Inflammatory macrophage treated with lipopolysaccharide for 1 hour (primary cell): Measurements from ENCODE around the gene OR5AU1.
"Not testable (repeated sequence)": the region's sequence is repeated elsewhere in the genome, so short reads cannot be mapped to it uniquely, and the experiment has no call there.

ENCODE experiments used
- DNase-seq, 2 donors: peaks; one replicate each; pipeline ENCODE4 v3.0.0-alpha.2; 2020 to 2022

OR5AU1 gene

DNA sequence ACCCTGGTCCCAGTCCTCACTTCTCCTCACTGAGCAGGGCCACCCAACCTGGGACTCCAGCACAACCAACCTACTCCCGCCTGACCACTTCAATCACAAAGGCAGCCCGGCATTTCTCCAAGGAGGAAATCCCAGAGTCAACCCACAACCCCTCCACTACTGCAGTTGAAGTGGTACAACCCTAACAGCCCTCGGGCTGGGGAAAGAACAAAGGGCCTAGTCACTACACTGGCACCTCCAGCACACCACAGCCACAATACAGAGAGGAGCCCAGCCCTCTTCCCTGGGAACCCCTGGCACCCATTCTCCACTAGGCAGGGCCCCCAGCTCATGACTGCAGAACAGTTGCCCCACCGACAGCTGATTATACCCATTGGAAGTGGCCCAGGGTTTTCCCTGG is 13.7 kb upstream of the OR5AU1 start:
- DNase-seq, result no peak

DNA sequence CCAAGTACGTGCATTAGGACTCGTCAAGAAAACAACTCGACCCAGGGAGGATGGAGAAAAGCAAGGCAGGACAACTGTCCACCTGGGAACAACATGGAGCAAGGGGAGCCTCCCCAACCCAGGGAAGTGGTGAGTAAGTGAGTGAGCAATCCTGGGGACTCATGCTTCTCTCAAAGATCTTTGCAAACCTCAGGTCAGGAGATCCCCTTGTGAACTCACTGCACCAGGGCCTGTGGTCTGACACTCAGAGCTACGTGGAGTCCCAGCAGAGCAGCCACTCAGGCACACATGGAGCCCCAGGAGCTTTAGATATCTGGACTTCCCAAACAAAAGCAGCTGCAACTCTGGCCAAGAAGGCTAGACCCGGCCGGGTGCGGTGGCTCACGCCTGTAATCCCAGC is 12.2 kb upstream of the OR5AU1 start:
- DNase-seq, result peak in 1 of 2 donors; percentile 44

DNA sequence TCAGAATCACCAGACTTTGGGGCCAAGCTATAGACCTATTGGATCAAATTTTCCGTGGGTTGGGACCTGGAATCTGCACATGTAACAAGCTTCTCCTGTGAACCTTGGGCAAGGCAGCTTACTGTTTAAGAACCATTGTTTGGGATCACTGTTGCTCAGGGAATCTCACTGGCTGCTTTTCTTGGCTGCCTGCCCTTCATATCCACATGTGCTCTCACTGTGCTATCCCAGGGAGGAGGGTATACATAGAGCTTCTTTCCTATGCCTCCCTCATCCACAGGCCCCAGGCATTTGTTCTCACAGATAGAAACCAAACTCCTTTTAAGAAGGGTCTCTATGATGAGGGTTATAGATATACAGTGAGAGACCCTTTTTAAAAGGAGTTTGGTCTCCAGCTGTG is 9.8 kb upstream of the OR5AU1 start:
- DNase-seq, result not testable (repeated sequence)

DNA sequence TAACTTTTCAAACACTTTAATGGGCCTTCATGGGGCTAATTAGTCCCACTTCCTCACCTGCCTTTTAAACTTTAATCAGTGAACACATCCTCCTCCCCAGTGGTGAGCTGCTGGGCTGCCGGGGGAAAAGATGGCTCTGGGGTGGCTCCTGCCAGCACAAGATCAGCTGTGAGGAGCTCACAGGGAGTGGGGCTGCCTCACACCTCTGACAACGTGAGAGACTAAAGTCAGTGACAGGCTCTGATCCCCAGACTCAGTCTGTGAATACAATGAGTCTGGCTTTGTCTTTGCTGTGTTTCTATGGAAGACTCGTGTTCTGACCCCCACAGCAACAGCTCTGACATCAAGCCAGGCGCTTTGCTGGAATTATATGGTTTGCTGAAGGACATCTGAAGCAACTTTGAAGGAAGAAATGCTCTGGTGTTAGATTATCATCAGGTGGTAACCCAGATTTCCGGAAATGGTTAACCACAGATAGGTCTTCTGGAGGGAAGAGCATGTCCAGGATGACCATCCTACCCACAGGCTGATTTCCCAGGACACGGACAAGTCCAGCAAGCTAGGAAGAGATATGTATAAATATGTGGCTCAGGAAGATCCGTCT is 9.2 kb upstream of the OR5AU1 start:
- not testable (repeated sequence) for DNase-seq

DNA sequence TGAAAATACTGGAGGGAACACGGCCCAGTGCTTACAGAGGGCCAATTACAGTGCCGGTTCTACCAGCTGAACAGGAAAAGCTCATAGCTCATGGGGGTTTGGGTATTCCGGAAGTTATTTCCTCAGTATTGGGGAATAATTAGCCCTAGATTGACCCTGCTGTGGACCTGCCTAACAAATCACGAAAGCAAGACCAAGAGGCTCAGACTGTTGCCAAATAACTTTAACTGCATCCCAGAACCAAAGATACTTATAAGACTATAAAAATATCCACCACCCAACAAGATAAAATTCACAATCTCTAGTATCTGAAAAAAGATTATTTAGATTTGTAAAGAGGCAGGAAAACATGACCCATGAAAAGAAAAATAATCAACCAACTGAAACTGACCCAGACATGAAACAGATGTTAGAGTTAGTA is 8.0 kb upstream of the OR5AU1 start:
- DNase-seq, result no peak

DNA sequence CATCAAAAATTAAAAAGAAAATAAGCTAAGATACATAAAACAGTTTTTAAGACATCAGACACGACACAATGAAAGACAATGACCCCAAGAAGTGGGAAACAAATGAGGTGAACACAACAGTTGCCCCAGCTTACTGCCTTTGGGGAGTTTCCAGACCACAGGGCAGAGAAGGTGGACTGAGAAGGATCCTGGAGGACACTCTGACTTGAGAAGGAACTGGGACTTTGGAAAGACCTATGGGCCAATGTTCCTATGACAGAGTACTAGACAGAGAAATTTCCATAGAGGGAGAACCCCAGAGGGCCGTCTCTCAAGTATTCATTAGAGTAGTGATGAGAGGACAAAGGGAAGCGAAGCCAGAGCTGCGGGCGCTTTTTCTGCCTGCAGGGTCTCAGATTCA is 6.2 kb upstream of the OR5AU1 start:
- peak in 1 of 2 donors; percentile 74 for DNase-seq

DNA sequence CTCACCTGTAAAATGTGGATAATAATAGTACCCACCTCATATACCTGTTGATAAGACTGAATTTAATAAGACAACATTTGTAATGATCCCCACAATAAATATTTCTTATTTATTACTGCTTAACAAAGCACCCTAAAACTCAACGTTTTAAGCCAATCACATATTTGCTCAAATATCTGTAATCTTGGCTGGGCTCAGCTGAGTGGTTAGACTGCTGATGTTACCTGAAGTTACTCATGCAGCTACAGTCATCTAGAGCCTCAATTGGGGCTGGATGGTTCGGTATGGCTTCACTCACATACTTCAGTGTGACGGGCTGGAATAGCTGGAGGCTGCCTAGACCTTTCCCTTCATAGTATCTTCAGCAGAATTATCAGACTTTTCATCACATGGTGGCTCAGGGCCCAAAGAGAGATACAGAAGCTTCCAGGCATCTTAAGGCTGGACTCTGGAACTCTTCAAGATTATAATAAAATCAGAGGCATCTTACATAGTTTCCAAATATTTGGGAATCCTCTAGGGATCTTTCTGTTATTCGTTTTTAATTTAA is 4.3 kb upstream of the OR5AU1 start:
- DNase-seq, result no peak

DNA sequence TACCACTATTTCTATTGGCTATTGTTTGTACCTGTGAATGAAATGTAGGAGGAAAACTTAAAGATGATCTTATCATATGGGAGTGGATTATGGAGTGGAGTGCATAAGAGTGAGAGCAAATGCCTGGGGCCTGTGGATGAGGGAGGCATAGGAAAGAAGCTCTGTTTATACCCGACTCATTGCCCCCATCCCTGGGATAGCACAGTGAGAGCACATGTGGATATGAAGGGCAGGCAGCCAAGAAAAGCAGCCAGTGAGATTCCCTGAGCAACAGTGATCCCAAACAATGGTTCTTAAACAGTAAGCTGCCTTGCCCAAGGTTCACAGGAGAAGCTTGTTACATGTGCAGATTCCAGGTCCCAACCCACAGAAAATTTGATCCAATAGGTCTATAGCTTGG is 2.3 kb upstream of the OR5AU1 start:
- DNase-seq, result not testable (repeated sequence)

DNA sequence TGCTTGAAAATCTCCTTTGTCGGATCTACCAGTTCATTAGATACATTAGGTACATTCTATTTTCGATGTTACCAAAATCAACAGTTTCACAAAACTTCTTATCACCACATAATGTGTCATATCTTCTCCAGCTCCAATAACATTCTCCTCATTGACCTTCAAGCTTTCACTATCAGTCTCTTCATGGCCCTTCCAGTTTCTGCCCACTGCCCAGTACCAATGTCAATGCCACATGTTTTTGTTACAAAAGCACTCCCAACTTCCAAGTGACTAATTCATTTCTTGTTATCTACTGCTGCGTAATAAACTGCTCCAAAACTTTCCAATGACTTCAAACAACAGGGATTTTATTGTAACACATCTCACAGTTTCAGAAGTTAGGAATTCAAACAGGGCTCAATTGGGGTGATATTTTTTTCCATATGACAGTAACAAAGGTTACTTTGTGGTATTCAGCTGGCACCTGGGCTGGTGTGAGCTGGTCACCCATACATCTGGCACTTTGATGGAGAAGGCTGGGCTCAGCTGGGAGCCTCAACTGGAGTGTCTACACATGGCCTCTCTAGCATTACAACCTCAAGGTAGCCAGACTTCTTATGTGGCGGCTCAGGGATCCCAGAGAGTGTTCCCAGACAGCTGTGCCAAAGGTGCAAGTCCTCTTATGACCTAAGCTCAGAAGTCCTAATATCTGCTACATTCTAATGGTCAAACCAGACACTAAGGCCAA is 6.1 kb downstream of the OR5AU1 start:
- no peak for DNase-seq

DNA sequence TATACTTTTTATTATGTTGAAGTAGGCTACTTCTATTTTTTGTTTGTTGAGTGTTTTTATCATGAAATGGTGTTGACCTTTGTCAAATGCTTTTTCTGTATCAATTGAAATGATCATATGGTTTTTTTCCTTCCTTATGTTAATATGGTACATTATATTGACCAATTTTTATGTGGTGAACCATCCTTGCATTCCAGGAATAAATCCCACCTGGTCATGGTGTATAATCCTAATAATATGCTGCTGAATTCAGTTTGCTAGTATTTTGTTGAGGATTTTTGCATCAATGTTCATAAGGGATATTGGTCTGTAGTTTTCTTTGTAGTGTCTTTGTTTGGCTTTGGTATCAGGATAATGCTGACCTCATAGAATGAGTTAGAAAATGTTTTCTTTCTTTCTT is 10.4 kb downstream of the OR5AU1 start:
- no peak for DNase-seq

DNA sequence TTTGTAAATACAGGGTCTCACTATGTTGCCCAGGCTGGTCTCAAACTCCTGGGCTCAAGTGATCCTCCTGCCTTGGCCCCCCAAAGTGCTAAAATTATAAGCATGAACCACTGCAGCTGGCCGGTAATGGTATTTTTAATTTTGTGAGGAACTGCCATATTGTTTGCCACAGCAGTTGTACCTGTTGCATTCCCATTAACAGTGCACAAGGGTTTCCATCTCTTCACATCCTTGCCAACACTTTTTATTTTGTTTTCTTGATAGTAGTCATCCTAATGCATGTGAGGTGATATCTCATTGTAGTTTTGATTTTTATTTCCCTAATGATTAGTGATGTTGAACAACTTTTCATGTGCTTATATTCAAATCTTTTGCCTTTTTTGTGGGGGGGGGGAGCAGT is 13.5 kb downstream of the OR5AU1 start:
- DNase-seq, result no peak

DNA sequence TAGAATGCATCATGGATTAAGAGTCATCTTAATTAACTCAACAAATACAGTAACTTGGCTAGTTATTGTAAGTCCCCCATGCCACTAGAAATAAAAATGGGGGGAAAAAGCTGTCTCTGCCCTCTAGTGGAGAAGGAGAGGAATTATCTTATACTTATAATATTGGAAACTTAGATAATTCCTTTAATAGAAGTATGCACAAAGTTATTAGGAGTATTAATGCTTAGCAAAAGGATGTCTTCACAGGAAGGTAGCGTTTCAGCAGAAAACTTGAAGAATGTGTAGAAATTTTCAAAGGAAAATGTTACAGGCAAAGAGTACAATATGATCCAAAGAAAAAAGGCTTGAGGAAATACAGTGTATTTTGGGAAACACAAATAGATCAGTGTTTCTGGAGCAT is 19.8 kb downstream of the OR5AU1 start:
- peak; percentile 9 to 25 for DNase-seq

DNA sequence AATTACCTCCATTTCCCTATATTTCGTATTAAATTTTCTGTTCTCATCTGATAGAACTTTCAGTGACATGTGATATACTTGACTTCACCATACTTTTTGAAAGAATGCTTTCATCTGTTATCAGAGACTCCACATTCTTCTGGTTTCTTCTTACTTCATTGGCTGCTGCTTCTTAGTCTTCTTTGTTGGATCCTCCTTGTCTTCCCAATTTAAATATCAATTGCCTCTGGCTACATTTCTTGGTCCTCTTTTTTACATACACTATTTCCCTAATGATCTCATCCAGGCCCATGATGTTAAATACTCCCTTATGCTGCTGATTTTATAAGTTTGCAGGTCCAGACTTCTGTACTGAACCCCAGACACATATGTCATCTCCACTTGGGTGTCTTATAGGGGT is 22.0 kb downstream of the OR5AU1 start:
- DNase-seq, result no peak

DNA sequence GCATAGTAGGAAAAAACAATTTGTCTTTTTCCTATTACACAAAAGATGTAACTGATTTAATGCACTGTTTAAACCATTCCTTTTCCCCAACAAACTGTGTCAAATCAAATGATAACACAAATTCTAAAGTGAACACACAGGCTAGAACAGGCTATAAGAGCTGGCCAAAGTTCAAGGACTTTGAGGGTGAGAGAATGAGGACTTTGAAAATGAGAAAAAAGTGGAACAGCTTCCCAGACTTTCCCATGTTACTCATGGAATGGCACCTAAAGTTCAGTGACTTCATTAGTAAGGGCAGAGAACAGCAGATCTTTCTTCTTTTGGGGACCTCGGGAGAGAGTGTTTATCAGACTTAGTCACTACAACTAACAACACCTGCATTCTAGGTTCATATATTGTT is 32.4 kb downstream of the OR5AU1 start:
- DNase-seq, result no peak

DNA sequence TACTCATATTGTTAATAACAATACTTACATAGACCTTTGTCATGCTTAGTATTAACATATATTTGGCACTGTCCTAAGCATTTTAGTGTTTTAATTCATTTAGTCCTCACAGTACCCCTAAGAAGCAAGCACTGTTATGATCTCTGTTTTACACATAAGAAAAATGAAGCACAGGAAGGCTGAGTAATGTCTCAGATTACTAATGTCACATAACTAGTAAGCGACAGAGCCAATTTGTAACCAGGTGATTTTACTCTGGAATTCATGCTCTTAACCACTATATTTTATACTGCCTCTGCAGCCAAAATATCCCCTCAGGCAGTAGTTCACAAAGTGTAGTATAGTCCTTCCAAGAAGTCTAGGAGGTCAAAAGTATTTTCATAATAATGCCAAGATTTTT is 34.7 kb downstream of the OR5AU1 start:
- no peak for DNase-seq

DNA sequence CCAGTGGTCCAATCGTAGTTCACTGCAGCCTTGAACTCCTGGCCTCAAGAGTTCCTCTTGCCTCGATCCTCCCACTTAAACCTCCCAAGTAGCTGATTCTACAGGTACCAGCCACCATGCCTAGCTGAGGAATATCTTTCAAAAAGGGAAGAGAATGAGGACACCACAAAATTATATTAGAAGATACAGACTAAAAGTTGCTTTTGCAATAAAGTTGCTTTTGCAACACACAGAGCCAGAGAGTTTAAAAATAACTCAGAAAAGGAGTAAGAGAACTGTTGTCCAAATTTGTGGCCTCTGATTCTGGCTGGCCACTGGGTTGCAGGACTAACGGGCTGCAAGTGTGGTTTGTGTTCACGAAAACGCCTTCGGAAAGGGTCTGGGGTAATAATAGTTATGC is 35.2 kb downstream of the OR5AU1 start:
- peak in 1 of 2 donors; percentile 7 for DNase-seq

DNA sequence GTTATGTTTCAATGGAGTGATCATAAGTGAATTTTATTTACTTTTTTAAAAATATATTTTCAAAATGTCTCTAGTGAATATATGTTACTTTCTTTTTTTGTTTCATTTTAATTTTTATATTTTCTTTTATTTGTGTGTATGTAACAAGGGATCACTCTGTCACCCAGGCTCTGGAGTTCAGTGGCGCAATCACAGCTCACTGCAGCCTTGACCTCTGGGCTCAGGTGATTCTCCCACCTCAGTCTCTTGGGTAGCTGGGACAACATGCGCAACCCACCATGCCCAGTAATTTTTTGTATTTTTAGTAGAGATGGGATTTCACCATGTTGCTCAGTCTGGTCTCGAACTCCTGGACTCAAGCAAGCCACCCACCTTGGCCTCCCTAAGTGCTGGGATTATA is 36.9 kb downstream of the OR5AU1 start:
- no peak for DNase-seq

DNA sequence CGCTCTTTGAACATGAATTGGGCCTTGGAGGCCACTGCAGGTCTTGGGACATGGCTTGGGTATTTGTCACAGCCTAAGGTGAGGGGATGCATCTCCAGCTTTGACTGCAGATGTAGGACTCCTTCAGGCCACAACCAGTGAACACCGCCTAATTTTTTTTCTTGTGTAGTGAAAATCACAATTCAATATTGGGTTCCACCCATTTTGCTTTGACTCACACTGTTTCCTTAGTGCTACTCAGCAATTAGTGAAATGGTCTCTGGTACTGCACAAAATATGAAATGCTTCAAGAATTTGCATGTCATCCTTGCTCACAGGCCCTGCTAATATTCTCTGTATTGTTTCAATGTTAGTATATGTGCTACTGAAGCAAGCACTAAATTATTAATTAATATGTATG is 42.5 kb downstream of the OR5AU1 start:
- DNase-seq, result no peak

DNA sequence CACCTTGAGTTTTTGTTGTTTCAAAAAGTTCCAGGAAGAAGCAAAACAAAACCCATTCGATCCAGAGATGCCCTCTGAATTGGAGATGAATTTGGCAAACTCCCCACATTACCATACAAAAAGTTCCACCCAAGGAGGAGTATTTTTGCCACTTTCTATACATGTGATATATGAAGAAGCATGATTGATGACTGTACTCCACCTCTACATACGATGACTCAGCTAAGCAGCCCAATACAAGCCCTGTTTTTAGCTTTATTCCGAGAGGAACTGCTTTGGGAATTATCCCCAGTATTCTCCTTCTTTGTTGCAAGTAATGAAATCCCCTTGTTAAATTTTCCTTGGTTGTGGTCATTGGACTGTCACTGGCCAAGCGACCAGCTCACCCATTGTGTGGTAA is 43.6 kb downstream of the OR5AU1 start:
- DNase-seq, result peak in 1 of 2 donors; percentile 44

DNA sequence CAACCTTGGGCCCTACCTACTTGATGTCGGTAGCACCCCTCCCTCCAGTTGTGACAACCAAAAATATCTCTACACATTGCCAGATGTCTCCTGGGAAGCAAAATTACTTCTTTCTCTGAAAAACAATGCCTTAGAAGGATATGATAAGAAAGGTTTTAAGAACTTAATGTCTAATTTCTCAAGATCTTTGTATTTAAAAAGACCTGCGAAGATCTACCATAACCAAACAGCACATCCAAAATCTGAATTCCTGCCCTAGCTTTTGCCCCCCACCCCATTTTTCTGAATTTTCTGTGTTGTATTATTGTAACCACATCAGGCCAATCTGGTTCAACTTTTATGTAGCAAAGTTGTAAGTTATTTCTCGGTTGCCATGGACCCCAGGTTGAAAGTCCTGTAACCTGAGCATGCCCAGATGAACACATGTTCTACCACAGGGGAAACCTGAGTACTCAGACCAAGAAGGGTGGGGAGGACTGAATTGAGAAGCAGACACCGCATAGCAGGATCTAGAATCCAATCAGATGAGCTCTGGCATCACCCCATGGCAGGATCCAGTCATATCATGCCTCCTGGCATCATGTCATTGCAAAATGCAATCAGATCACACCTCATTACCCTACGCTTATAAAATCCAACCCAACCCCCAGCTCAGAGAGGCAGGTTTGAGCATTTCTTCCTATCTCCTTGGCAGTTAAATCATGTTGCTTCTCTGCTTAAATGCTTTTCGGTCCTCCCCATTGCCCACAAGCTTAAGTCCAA is 46.3 kb downstream of the OR5AU1 start:
- DNase-seq, result no peak

DNA sequence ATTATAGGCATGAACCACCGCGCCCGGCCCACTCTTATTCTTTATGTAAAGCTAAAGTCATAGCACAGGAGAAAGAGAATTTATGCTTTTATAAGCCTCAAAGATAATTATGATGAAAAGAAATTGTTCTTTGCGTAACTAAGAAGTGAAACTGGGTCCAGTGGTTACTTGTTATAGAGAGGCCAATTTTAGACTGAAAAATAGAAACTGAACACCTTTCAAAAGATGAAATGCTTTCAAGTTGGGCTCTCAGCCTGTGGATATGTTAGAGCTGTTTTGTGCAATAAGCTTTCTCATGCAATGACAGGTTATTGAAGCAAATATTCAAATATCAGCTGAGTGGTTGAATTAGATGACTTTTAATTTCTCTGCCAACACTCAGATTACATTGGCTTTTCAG is 47.1 kb downstream of the OR5AU1 start:
- DNase-seq, result no peak

DNA sequence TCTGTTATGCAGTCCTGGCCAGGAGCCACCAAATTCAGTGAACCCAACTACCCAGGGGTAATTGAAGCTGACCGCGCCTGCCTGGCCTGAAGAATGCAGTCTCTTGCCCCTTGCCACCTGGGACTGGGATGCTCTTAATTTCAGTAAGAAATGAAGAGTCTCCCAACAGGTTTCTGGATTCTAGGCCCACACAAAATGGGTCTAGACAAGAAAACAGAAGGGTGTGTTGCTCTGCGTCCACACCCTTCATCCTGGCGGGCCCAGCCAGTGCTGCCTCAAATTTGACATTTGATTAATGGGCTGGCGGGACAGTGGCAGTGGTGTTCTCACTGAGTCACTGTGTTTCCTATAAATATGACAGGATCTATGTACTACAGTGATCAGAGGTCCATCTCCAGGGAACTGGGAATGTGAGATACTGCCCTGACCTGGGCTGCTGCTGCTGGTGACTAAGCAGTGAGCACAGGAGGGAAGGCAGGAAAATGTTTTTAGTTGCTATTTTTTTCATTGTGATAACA is 48.5 kb downstream of the OR5AU1 start:
- DNase-seq, result no peak

DNA sequence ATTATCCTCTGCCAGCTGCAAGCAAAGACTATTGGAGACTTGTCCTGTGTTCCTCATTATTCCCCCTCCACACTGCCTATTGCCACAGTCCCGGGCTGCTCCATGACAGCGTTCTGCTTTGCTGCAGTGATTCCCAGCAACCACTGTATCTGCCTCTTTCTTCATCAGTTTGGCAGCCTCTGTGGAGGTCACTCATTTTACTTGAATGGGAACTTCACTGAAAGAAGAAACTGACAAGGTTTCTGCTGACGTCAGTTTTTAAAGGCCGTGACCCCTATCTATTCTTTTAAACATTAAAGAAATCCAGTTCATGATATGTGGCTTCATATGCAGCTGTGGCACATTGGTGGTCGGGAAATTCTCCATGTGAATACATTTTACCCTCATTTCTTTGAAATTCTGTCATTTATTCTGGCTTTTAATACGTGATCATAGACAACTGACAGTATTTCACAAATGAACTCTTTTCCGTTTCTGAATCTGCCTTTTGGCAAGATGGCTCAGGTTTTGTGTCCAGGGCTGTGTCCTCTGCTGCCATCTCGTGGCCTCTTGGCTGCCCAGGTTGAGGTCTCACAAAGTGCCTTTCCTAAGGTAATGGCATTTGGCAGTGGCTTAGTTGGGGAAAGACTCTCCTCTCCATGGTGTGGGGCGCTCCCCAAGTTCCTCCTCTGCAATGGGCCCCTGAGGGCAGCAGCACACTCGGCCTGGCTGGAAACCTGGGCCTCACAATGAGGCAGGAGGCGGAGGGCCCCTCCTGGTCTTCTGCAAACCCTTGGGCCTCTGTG is 49.2 kb downstream of the OR5AU1 start:
- peak; percentile 72 to 74 for DNase-seq
